Erythroblast (primary cell): Measurements from ENCODE around the gene BFSP1.

Experiments used
- GATA1 ChIP-seq: IDR thresholded peaks from 2 replicates; pipeline ENCODE4 v1.6.1; 2011; ENCODE audit warnings: low read depth, mild to moderate bottlenecking, control low read depth, low read length, moderate library complexity
- POLR2A ChIP-seq: IDR thresholded peaks from 2 replicates; pipeline ENCODE4 v1.6.1; 2011; ENCODE audit warnings: mild to moderate bottlenecking, low read length

- TF ChIP-seq POLR2A (no peak), GATA1 (no peak)
Observed at GRCh38 chr20:17446171-17446570, 85.0 kb downstream of the BFSP1 start.
